ENCODE measurements around the gene LRFN4. TPM values are rescaled to one million over a fixed set of nuclear protein-coding genes. Genes with fewer than 3 reads are reported as not detected.

The LRFN4 gene
- total and polyA plus RNA-seq, 2 of the 8 experiments (the other 6 are each of a cell fraction or from before 2014, with no cell fraction given) = 49.8 to 64.3 TPM

GRCh38 chr11:66851698-66852465 is 5.0 kb upstream of the LRFN4 start (continued):
- no peak for TF ChIP-seq BACH1 (IDR thresholded peaks at IDR 0.05; ENCODE audit: low read length)
- TF ChIP-seq MAX (IDR thresholded peaks at IDR 0.05) = peak; percentile 71
- peak in 2 of 3 experiments; percentile 77 to 84; a peak in 3 of 4 replicates for TF ChIP-seq CTCF (IDR thresholded peaks at IDR 0.05; ENCODE audit: control extremely low read depth in 1 of 3, insufficient read depth in 1 of 3, low read depth in 1 of 3, low read length in 3 of 3)
- no peak for TF ChIP-seq EZH2 (IDR thresholded peaks at IDR 0.05; ENCODE audit: low read depth, low read length, severe bottlenecking)
- TF ChIP-seq ATF3 (IDR thresholded peaks at IDR 0.05; ENCODE audit: insufficient read depth, low read depth, low read length) = no peak
- no peak for TF ChIP-seq SIX5 (IDR thresholded peaks at IDR 0.05; ENCODE audit: low read depth, low read length)
- TF ChIP-seq EP300 (IDR thresholded peaks at IDR 0.05; ENCODE audit: borderline replicate concordance in 1 of 2, low read depth in 2 of 2, low read length in 2 of 2) = no peak
- no peak for TF ChIP-seq KDM4A (IDR thresholded peaks at IDR 0.05; ENCODE audit: low read depth, low read length, severe bottlenecking)
- no peak for TF ChIP-seq TCF12 (IDR thresholded peaks at IDR 0.05; ENCODE audit: low read depth, low read length)
- TF ChIP-seq HDAC6 (IDR thresholded peaks at IDR 0.05; ENCODE audit: low read depth, low read length) = no peak
- no peak for TF ChIP-seq RBBP5 (IDR thresholded peaks at IDR 0.05; ENCODE audit: borderline replicate concordance, low read depth, low read length)
- no peak for TF ChIP-seq POLR2A (IDR thresholded peaks at IDR 0.05; ENCODE audit: control extremely low read depth in 1 of 2, low read depth in 2 of 2, low read length in 2 of 2)
- TF ChIP-seq RAD21 (IDR thresholded peaks at IDR 0.05 in 1 of 2, conservative IDR thresholded peaks at IDR 0.05 in 1 of 2; ENCODE audit: low read depth in 2 of 2, low read length in 2 of 2) = peak; percentile 47 to 58
- no peak for TF ChIP-seq SRF (IDR thresholded peaks at IDR 0.05; ENCODE audit: low read depth, low read length)
- no peak for TF ChIP-seq RXRA (IDR thresholded peaks at IDR 0.05; ENCODE audit: insufficient read depth, low read depth, low read length)
- no peak for TF ChIP-seq CTBP2 (IDR thresholded peaks at IDR 0.05; ENCODE audit: borderline replicate concordance, insufficient read depth, insufficient read length, low read length)
- TF ChIP-seq CHD2 (IDR thresholded peaks at IDR 0.05; ENCODE audit: low read length) = no peak

Measured in H1 (cell line).